ENCODE data around the gene CACNA1A.
"Not testable (repeated sequence)": the region's sequence is repeated elsewhere in the genome, so short reads cannot be mapped to it uniquely, and the experiment has no call there.

DNA sequence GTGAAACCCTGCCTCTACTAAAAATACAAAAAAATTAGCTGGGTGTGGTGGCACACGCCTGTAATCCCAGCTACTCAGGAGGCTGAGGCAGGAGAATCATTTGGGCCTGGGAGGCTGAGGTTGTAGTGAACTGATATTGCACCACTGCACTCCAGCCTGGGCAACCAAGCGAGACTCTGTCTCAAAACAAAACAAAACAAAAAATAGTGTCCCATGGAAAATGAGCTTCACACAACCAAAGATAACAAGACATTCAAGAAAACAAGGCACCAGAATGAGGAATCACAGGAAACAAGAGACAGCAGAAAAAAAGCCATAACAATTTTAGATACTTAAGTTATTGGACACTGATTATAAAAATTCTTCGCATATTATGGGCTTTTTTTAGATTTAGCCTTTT is 80.4 kb downstream of the CACNA1A start:
- TF ChIP-seq, protein P1, sequence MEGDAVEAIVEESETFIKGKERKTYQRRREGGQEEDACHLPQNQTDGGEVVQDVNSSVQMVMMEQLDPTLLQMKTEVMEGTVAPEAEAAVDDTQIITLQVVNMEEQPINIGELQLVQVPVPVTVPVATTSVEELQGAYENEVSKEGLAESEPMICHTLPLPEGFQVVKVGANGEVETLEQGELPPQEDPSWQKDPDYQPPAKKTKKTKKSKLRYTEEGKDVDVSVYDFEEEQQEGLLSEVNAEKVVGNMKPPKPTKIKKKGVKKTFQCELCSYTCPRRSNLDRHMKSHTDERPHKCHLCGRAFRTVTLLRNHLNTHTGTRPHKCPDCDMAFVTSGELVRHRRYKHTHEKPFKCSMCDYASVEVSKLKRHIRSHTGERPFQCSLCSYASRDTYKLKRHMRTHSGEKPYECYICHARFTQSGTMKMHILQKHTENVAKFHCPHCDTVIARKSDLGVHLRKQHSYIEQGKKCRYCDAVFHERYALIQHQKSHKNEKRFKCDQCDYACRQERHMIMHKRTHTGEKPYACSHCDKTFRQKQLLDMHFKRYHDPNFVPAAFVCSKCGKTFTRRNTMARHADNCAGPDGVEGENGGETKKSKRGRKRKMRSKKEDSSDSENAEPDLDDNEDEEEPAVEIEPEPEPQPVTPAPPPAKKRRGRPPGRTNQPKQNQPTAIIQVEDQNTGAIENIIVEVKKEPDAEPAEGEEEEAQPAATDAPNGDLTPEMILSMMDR (IDR thresholded peaks at IDR 0.05; ENCODE audit: poor library complexity) = not testable (repeated sequence)
- TF ChIP-seq EZH2phosphoT487 (IDR thresholded peaks at IDR 0.05; ENCODE audit: low read depth, severe bottlenecking, unreplicated experiment) = not testable (repeated sequence)
